ENCODE data around the gene ADGRL2.

GRCh38 chr1:81949421-81949820, 148.7 kb downstream of the ADGRL2 start:
- no peak for TF ChIP-seq POLR2AphosphoS5 (IDR thresholded peaks at IDR 0.05)
- TF ChIP-seq POLR2A (IDR thresholded peaks at IDR 0.05) = no peak
